SJCRH30 (cell line): ENCODE data around the gene DOCK3. TPM values are rescaled to one million over a fixed set of nuclear protein-coding genes. Genes with fewer than 3 reads are reported as not detected.
"Not testable (repeated sequence)": the region's sequence is repeated elsewhere in the genome, so short reads cannot be mapped to it uniquely, and the experiment has no call there.

Source experiments
- DNase-seq, 2 experiments: peaks; one replicate each; pipeline ENCODE4 v3.0.0-alpha.2; 2015 to 2020
- H3K27ac ChIP-seq: fragments of 250-450 bp; sonication (Bioruptor Pico); 2 replicates; pipeline ENCODE4 v1.5.1; 2020; ENCODE audit warnings: mild to moderate bottlenecking, moderate library complexity
- H3K27me3 ChIP-seq: fragments of 250-450 bp; sonication (Bioruptor Pico); 2 replicates; pipeline ENCODE4 v1.5.1; 2020; ENCODE audit warnings: mild to moderate bottlenecking, moderate library complexity
- H3K36me3 ChIP-seq: fragments of 250-450 bp; sonication (Bioruptor Pico); 2 replicates; pipeline ENCODE4 v1.5.1; 2020; ENCODE audit warnings: mild to moderate bottlenecking, moderate library complexity
- H3K4me1 ChIP-seq: fragments of 250-450 bp; sonication (Bioruptor Pico); 2 replicates; pipeline ENCODE4 v1.5.1; 2020; ENCODE audit warnings: mild to moderate bottlenecking, moderate library complexity
- H3K4me3 ChIP-seq: fragments of 250-450 bp; sonication (Bioruptor Pico); 2 replicates; pipeline ENCODE4 v1.5.1; 2020; ENCODE audit warnings: mild to moderate bottlenecking, moderate library complexity
- H3K9me3 ChIP-seq: fragments of 250-450 bp; sonication (Bioruptor Pico); replicated peaks from 2 replicates; pipeline ENCODE4 v1.5.1; 2020; ENCODE audit warnings: mild to moderate bottlenecking, moderate library complexity
- total RNA-seq: library from RNA; depleted of rRNA; stranded (reverse); fragments of >200 nt; shearing (Covaris generic); gene quantifications from 2 replicates; pipeline ENCODE4 v1.2.3, GENCODE V29; 2014

Gene DOCK3
- total RNA-seq, 1 experiment from 2014 or later = 0.08 TPM

GRCh38 chr3:50688602-50689001 is 13.9 kb downstream of the DOCK3 start:
- not testable (repeated sequence) for H3K4me1 ChIP-seq, H3K27ac ChIP-seq, DNase-seq, H3K27me3 ChIP-seq, H3K4me3 ChIP-seq, H3K9me3 ChIP-seq, H3K36me3 ChIP-seq

GRCh38 chr3:50689558-50689957 is 14.8 kb downstream of the DOCK3 start:
- no peak overlapping the region for H3K27ac ChIP-seq
- H3K4me1 ChIP-seq = no peaks in the 10 kb centered on the region
- H3K9me3 ChIP-seq = no peaks in the 10 kb centered on the region
- no peaks in the 10 kb centered on the region; the same call in 1 of the 2 replicates for H3K27me3 ChIP-seq
- H3K4me3 ChIP-seq = no peak overlapping the region
- DNase-seq = no peak
- no peaks in the 10 kb centered on the region for H3K36me3 ChIP-seq

- no peaks in the 10 kb centered on the region for H3K27me3 ChIP-seq
- no peak overlapping the region for H3K4me3 ChIP-seq
- DNase-seq = no peak
- no peak overlapping the region for H3K27ac ChIP-seq
- H3K9me3 ChIP-seq = no peaks in the 10 kb centered on the region
- H3K36me3 ChIP-seq = no peaks in the 10 kb centered on the region
- H3K4me1 ChIP-seq = no peaks in the 10 kb centered on the region
Observed at GRCh38 chr3:50695031-50695430, 20.3 kb downstream of the DOCK3 start.

- Histone ChIP-seq H3K27me3 (no peaks in the 10 kb centered on the region), H3K36me3 (no peaks in the 10 kb centered on the region), H3K4me1 (no peaks in the 10 kb centered on the region), H3K4me3 (no peak overlapping the region), H3K9me3 (no peaks in the 10 kb centered on the region), H3K27ac (no peak overlapping the region)
- no peak for DNase-seq
Observed at GRCh38 chr3:50696276-50696675, 21.5 kb downstream of the DOCK3 start.

DNA sequence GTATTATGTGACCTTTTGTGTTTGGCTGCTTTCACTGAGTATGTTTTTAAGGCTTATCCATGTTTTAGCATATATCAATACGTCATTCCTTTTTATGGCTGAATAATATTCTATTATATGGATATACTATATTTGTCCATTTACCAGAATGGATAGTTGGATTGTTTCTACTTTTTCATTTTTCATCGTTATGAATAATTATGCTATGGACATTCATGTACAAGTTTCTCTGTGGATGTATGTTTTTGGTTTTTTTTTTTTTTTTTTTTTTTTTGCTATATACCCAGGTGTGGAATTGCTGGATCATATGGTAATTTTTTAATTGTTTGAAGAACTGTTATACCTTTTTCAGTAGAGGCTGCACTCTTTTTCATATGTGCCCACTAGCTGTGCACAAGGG is 23.5 kb downstream of the DOCK3 start:
- no peaks in the 10 kb centered on the region for H3K9me3 ChIP-seq
- H3K4me3 ChIP-seq = no peak overlapping the region
- no peak for DNase-seq
- no peaks in the 10 kb centered on the region for H3K27me3 ChIP-seq
- no peaks in the 10 kb centered on the region for H3K36me3 ChIP-seq
- H3K4me1 ChIP-seq = no peaks in the 10 kb centered on the region
- no peak overlapping the region for H3K27ac ChIP-seq

- Histone ChIP-seq H3K4me3 (no peak overlapping the region), H3K27me3 (no peaks in the 10 kb centered on the region), H3K27ac (no peak overlapping the region), H3K9me3 (no peaks in the 10 kb centered on the region), H3K36me3 (no peaks in the 10 kb centered on the region), H3K4me1 (no peaks in the 10 kb centered on the region)
- peak in 1 of 2 experiments; percentile 1 for DNase-seq
Observed at GRCh38 chr3:50708620-50709019, 33.9 kb downstream of the DOCK3 start.

DNA sequence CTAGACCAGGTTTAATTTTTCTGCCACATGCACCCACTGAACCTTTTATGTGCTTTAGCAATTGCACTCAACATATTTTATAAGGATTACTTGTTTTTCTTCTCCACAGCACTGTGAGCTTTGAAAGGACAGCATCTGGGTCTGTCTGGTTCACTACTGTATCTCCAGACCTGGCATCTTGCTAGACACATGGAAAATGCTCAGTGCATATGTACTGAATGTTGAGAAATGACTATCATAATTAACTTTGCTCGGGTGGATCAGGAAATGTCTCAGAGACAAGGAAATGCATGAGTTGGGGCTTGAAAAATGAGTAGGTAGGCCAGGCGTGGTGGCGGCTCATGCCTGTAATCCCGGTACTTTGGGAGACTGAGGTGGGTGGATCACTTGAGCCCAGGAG is 40.2 kb downstream of the DOCK3 start:
- no peak overlapping the region for H3K4me3 ChIP-seq
- peak in 1 of 2 experiments; percentile 2 for DNase-seq
- H3K36me3 ChIP-seq = no peaks in the 10 kb centered on the region
- H3K27me3 ChIP-seq = no peaks in the 10 kb centered on the region
- no peaks in the 10 kb centered on the region for H3K4me1 ChIP-seq
- no peaks in the 10 kb centered on the region for H3K9me3 ChIP-seq
- H3K27ac ChIP-seq = no peak overlapping the region

GRCh38 chr3:50724831-50725230 is 50.1 kb downstream of the DOCK3 start:
- no peak overlapping the region for H3K4me3 ChIP-seq
- no peak for DNase-seq
- no peaks in the 10 kb centered on the region for H3K4me1 ChIP-seq
- H3K27me3 ChIP-seq = no peaks in the 10 kb centered on the region
- no peaks in the 10 kb centered on the region for H3K36me3 ChIP-seq
- H3K27ac ChIP-seq = no peak overlapping the region
- no peaks in the 10 kb centered on the region for H3K9me3 ChIP-seq

DNA sequence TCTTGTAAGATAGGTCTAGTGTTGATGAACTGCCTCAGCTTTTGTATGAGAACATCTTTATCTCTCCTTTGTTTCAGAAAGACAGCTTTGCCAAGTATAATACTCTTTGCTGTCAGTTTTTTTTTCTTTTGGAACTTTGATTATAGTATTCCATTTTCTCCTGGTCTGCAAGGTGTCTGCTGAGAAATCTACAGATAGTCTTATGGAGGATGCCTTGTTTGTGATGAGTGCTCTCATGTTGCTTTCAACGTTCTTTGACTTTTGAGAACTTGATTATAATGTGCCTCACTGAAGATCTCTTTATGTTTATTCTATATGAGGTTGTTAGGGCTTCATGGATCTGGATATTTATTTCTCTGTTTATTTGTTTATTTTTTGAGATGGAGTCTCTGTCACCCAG is 60.3 kb downstream of the DOCK3 start:
- H3K4me3 ChIP-seq = no peak overlapping the region
- H3K9me3 ChIP-seq = no peaks in the 10 kb centered on the region; the same call in 1 of the 2 replicates
- H3K36me3 ChIP-seq = no peaks in the 10 kb centered on the region
- no peak for DNase-seq
- no peaks in the 10 kb centered on the region for H3K4me1 ChIP-seq
- no peaks in the 10 kb centered on the region for H3K27me3 ChIP-seq
- H3K27ac ChIP-seq = no peak overlapping the region

DNA sequence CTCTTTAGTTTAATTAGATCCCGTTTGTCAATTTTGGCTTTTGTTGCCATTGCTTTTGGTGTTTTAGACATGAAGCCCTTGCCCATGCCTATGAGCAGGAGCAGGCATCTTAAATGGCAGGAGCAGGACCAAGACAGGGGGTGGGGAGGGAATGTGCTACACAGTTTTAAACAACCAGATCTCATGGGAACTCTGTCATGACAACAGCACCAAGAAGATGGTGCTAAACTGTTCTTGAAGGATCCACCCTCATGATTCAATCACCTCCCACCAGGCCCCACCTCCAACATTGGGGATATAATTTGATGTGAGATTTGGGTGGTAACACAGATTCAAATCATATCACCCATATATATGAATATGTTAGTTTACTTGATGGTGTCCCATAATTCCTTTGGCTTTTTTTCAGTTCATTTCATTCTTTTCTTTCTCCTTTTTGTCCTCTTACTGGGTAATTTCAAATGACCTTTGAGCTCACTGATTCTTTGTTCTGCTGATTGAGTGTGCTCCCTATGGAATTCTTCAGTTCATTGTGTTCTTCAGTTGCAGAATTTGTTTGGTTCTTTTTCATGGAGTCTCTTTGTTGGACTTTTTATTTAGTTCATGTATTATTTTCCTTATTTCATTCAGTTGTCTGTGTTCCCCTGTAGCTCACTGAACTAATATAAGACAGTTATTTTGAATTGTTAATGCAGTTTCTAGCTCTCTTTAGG is 62.6 kb downstream of the DOCK3 start:
- Histone ChIP-seq H3K27ac (no peak overlapping the region), H3K4me3 (no peak overlapping the region), H3K9me3 (no peaks in the 10 kb centered on the region; the same call in 1 of the 2 replicates), H3K4me1 (no peaks in the 10 kb centered on the region), H3K36me3 (no peaks in the 10 kb centered on the region), H3K27me3 (no peaks in the 10 kb centered on the region)
- no peak for DNase-seq

GRCh38 chr3:50737906-50738598 is 63.3 kb downstream of the DOCK3 start:
- Histone ChIP-seq H3K27me3 (no peaks in the 10 kb centered on the region), H3K36me3 (no peaks in the 10 kb centered on the region), H3K9me3 (no peaks in the 10 kb centered on the region; the same call in 1 of the 2 replicates), H3K27ac (no peak overlapping the region), H3K4me3 (no peak overlapping the region), H3K4me1 (no peaks in the 10 kb centered on the region)
- no peak for DNase-seq

- Histone ChIP-seq H3K4me1 (no peaks in the 10 kb centered on the region), H3K9me3 (no peaks in the 10 kb centered on the region), H3K27ac (no peak overlapping the region), H3K36me3 (no peaks in the 10 kb centered on the region), H3K4me3 (no peak overlapping the region), H3K27me3 (no peaks in the 10 kb centered on the region)
- DNase-seq = no peak
Observed at GRCh38 chr3:50743643-50744042, 68.9 kb downstream of the DOCK3 start.

DNA sequence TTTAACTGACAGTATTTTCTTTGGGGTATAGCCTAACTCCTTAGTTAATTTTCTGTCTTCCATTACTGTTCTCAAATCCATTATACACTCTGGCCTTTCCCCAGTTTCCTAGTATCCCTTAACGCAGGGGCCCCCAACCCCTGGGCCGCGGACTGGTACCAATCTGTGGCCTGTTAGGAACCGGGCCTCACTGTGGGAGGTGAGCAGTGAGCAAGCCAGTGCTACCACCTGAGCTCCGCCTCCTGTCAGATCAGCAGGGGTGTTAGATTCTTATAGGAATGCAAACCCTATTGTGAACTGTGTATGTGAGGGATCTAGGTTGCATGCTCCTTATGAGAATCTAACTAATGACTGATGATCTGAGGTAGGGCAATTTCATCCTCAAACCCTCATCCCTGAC is 75.1 kb downstream of the DOCK3 start:
- Histone ChIP-seq H3K9me3 (no peaks in the 10 kb centered on the region), H3K36me3 (no peaks in the 10 kb centered on the region), H3K27ac (no peak overlapping the region), H3K27me3 (no peaks in the 10 kb centered on the region), H3K4me1 (no peaks in the 10 kb centered on the region), H3K4me3 (no peak overlapping the region)
- no peak for DNase-seq

DNA sequence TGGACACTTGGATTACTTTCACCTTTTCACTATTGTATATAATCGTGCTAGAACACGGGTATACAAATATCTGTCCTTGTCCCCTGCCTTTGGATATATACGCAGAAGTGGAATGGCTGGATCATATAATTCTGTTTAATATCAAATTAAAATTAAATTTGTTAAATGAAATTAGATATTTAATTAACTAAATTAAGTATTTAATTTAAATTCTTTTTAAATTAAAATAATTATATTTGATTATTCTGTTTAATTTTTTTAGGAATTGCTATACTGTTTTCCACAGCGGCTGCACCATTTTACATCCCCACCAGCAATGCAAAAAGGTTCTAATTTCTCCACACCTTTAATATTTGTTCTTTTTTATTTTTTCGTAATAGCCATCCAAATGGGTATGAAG is 84.3 kb downstream of the DOCK3 start:
- DNase-seq = no peak

DNA sequence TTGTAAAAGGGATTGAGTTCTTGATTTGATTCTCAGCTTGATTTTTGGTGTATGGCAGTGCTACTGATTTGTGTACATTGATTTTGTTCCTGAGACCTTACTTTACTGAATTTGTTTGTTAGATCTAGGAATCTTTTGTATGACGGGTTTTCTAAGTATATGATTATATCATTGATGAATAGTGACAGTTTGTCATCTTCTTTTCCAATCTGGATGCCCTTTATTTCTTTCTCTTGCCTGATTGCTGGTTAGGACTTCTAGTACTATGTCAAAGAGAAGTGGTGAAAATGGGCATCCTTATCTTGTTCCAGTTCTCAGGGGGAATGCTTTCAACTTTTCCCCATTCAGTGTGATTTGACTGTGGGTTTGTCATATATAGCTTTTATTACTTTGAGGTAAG is 103.0 kb downstream of the DOCK3 start:
- H3K4me1 ChIP-seq = no peaks in the 10 kb centered on the region
- no peak overlapping the region for H3K27ac ChIP-seq
- H3K36me3 ChIP-seq = no peaks in the 10 kb centered on the region
- no peaks in the 10 kb centered on the region for H3K9me3 ChIP-seq
- no peak for DNase-seq
- H3K27me3 ChIP-seq = no peaks in the 10 kb centered on the region
- H3K4me3 ChIP-seq = no peak overlapping the region

More for the DNA sequence above, 84.3 kb downstream of the DOCK3 start:
- Histone ChIP-seq H3K4me3 (no peak overlapping the region), H3K27ac (no peak overlapping the region), H3K36me3 (no peaks in the 10 kb centered on the region), H3K27me3 (no peaks in the 10 kb centered on the region), H3K4me1 (no peaks in the 10 kb centered on the region), H3K9me3 (no peaks in the 10 kb centered on the region)

GRCh38 chr3:50781766-50782165 is 107.0 kb downstream of the DOCK3 start:
- not testable (repeated sequence) for DNase-seq, H3K27me3 ChIP-seq, H3K4me3 ChIP-seq, H3K9me3 ChIP-seq, H3K36me3 ChIP-seq, H3K27ac ChIP-seq, H3K4me1 ChIP-seq
